Tibial artery (tissue), 4 donors: ENCODE data around the gene GABBR2.

Experiments
- DNase-seq, 2 donors: peaks; one replicate each; pipeline ENCODE4 v3.0.0-alpha.2; 2019
- H3K27ac ChIP-seq, 2 donors: fragments of 200-600 bp; sonication (generic) in 1 of 2; 1 replicate in 1 of 2; 2 replicates in 1 of 2; pipeline ENCODE4 v1.5.1; 2018 to 2019; ENCODE audit warnings: mild to moderate bottlenecking in 1 of 2
- H3K27me3 ChIP-seq, 2 donors: fragments of 200-600 bp; sonication (generic) in 1 of 2; one replicate each; pipeline versions ENCODE4 v1.5.1 to v1.6.0; 2016 to 2019
- H3K36me3 ChIP-seq, 3 donors: fragments of 200-600 bp; sonication (generic) in 2 of 3; one replicate each; pipeline ENCODE4 v1.5.1; 2016 to 2019; ENCODE audit warnings: mild to moderate bottlenecking in 2 of 3
- H3K4me1 ChIP-seq, 4 donors: fragments of 200-600 bp; sonication (generic) in 2 of 4; 1 replicate in 3 of 4; 2 replicates in 1 of 4; pipeline ENCODE4 v1.5.1; 2016 to 2019
- H3K4me3 ChIP-seq, 2 donors: fragments of 200-600 bp; sonication (generic) in 1 of 2; 1 replicate in 1 of 2; 2 replicates in 1 of 2; pipeline ENCODE4 v1.5.1; 2018 to 2019; ENCODE audit warnings: mild to moderate bottlenecking in 2 of 2
- H3K9me3 ChIP-seq, 3 donors: fragments of 200-600 bp; sonication (generic) in 1 of 3; one replicate each; pipeline ENCODE4 v1.5.1; 2016 to 2019
- intact Hi-C: fragments of 100-400 bp; cut with DNase I; formaldehyde crosslinking; loops from one replicate; pipeline ENCODE4 v1.15.0; 2023; ENCODE audit warnings: low total_unique reads
- TF ChIP-seq, protein P1 (sequence below), 2 experiments: fragments of 200-600 bp in 1 of 2; fragments of 450-650 bp in 1 of 2; IDR thresholded peaks; one replicate each; pipeline ENCODE4 v1.5.1; 2017 to 2019; ENCODE audit warnings: antibody characterized with exemption in 2 of 2, mild to moderate bottlenecking in 1 of 2, moderate library complexity in 1 of 2

Gene GABBR2

DNA sequence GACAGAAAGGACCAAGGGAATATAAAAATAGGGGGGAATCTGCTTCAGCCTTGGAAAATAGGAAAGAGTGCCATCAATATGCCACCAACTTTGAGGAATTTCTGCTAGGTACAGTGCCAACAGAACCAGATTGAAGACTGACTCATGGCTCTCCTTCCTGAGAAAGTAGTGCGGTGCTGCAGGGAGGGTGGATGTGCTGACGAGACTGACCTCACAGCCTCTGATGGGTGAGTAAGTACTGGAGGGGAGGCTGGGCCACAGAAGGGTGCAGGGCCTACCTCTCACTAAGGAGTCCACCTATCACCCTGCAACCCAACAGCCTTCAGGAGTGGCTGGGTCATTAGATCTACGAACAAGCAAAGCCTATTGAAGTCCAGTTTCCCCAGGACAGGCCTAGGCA lies 187.6 kb downstream of the GABBR2 start:
- no peak overlapping the region for H3K4me3 ChIP-seq
- no peaks in the 10 kb centered on the region for H3K9me3 ChIP-seq
- H3K27me3 ChIP-seq = no peaks in the 10 kb centered on the region
- DNase-seq = no peak
- H3K27ac ChIP-seq = no peak overlapping the region
- no peaks in the 10 kb centered on the region for H3K36me3 ChIP-seq
- intact Hi-C loops = no loop called here
- TF ChIP-seq, protein P1, sequence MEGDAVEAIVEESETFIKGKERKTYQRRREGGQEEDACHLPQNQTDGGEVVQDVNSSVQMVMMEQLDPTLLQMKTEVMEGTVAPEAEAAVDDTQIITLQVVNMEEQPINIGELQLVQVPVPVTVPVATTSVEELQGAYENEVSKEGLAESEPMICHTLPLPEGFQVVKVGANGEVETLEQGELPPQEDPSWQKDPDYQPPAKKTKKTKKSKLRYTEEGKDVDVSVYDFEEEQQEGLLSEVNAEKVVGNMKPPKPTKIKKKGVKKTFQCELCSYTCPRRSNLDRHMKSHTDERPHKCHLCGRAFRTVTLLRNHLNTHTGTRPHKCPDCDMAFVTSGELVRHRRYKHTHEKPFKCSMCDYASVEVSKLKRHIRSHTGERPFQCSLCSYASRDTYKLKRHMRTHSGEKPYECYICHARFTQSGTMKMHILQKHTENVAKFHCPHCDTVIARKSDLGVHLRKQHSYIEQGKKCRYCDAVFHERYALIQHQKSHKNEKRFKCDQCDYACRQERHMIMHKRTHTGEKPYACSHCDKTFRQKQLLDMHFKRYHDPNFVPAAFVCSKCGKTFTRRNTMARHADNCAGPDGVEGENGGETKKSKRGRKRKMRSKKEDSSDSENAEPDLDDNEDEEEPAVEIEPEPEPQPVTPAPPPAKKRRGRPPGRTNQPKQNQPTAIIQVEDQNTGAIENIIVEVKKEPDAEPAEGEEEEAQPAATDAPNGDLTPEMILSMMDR (IDR thresholded peaks at IDR 0.05) = no peak
- no peaks in the 10 kb centered on the region for H3K4me1 ChIP-seq

DNA sequence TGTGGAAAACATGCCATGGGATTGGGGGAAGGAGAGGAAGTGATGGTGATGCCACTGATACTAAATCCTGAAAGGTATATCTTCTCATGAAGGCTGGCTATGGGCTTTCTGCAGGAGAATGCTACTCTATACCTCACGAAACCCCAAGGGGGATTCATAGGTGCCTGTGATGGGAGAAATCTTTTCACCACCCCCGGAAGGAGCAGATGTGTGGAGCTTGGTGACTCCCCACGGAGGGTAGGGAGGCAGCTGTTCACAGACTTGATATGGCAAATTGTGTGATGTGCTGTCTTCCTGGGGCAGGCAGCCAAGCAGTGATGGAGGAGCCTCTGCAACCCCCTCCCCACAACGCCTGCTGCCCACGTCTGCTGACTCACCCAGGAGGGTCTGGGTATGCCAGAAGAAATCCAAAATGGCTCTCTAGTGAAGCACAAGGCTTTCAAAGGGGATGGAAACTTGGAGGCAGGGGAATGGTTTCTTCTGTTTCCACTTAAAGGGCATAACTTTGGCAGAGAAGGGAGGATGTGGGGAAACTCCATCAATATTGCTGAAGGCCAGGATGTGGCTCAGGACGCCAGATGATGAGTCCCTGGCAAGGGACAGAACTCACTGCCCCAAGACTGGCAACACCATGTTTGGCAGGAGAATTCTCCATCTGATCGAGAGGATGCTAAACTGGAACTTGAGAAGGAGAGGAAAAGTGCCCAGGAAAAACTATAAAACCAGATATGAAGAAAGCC lies 188.3 kb downstream of the GABBR2 start:
- Histone ChIP-seq H3K4me1 (no peaks in the 10 kb centered on the region), H3K4me3 (no peak overlapping the region), H3K36me3 (no peaks in the 10 kb centered on the region), H3K27ac (no peak overlapping the region), H3K9me3 (no peaks in the 10 kb centered on the region), H3K27me3 (no peaks in the 10 kb centered on the region)
- DNase-seq = no peak
- TF ChIP-seq, protein P1 (IDR thresholded peaks at IDR 0.05) = no peak
- intact Hi-C loops = no loop called here

DNA sequence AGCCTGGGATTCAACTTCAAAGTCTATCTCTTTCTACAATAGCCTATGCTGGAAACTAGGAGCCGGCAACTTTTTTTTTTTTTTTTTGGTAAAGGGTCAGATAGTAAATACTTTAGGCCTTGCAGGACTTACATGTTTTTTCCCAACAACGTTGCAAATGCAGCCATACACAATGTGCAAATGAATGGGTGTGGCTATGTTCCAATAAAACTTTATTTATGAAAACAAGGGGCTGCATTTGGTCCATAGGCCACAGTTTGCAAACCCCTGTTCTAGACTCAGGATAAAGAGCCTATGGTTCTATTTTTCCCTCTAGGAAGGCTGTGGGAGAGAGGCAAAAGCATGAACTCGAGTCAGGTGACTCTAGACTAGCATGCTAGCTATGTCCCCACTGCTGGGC lies 189.1 kb downstream of the GABBR2 start:
- Histone ChIP-seq H3K4me1 (no peaks in the 10 kb centered on the region), H3K27ac (no peak overlapping the region)
- TF ChIP-seq, protein P1 (IDR thresholded peaks at IDR 0.05) = no peak

DNA sequence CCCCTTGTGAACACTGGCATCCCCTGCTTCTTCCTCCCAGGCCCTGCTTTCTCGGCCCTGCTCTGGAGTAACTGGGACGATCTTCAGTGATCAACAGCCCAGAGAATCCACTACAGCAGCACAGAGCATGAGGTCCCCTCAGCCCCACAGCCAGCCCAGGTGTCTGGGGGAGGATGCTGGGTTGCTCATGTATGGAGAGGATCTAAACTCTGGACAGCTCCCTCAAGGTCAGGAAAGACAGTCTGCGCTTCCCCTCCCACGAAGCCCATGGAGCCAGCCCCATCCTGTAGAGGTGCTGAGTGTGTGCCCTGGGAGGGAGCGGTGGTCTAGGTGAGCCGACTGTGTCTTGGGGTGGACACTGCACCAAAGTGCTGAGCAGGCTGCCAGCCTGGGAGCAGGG lies 190.2 kb downstream of the GABBR2 start:
- Histone ChIP-seq H3K36me3 (no peaks in the 10 kb centered on the region), H3K4me3 (no peak overlapping the region), H3K4me1 (no peaks in the 10 kb centered on the region), H3K27me3 (no peaks in the 10 kb centered on the region), H3K27ac (no peak overlapping the region), H3K9me3 (no peaks in the 10 kb centered on the region)
- TF ChIP-seq, protein P1 (IDR thresholded peaks at IDR 0.05) = no peak
- DNase-seq = no peak
- intact Hi-C loops = no loop called here

More for the DNA sequence above, 189.1 kb downstream of the GABBR2 start:
- intact Hi-C loops = no loop called here
- no peaks in the 10 kb centered on the region for H3K9me3 ChIP-seq
- H3K27me3 ChIP-seq = no peaks in the 10 kb centered on the region
- H3K4me3 ChIP-seq = no peak overlapping the region
- DNase-seq = no peak
- H3K36me3 ChIP-seq = no peaks in the 10 kb centered on the region

DNA sequence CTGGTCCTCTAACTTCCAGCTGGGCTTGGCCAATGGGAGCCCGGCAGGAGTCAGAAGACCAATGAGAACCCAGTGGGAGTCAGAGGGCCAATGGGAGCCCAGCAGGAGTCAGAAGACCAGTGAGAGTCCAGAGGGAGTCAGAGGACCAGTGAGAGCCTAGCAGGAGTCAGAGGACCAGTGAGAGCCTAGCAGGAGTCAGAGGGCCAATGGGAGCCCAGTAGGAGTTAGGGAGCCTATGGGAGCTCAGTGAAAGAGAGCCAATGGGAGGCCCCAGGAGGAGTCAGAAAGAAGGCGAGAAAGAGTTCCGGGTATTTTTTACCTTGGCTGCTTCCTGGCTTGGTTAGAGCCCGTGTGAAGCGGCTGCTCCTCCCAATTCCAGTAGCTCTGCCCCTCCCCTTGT lies 191.0 kb downstream of the GABBR2 start:
- H3K4me3 ChIP-seq = no peak overlapping the region
- no peak overlapping the region for H3K27ac ChIP-seq
- no peak for DNase-seq
- TF ChIP-seq, protein P1 (IDR thresholded peaks at IDR 0.05) = no peak
- intact Hi-C loops = no loop called here
- no peaks in the 10 kb centered on the region for H3K27me3 ChIP-seq
- no peaks in the 10 kb centered on the region for H3K36me3 ChIP-seq
- no peaks in the 10 kb centered on the region for H3K9me3 ChIP-seq
- no peaks in the 10 kb centered on the region for H3K4me1 ChIP-seq
